Kidney (tissue), 14 donors: ENCODE data around the gene NECAP2. TPM values are rescaled to one million over a fixed set of nuclear protein-coding genes. Genes with fewer than 3 reads are reported as not detected.

Source experiments
- DNase-seq, 5 donors: peaks; one replicate each; pipeline ENCODE4 v3.0.0-alpha.2; 2013 to 2020
- FAIRE-seq: peaks from 2 replicates; lab custom pipeline; 2012; peaks lifted over from hg19 to GRCh38; lab: Jason Lieb, UNC
- H3K27ac ChIP-seq, 2 donors: one replicate each; pipeline ENCODE4 v1.7.0; 2013; ENCODE audit warnings: low read depth in 2 of 2, low read length in 2 of 2, inconsistent platforms in 1 of 2
- H3K27me3 ChIP-seq: one replicate; pipeline ENCODE4 v1.7.1; 2013; ENCODE audit warnings: low read length, inconsistent platforms; ENCODE audit not compliant: control insufficient read depth, insufficient read depth
- H3K36me3 ChIP-seq, 3 donors: one replicate each; pipeline versions ENCODE4 v1.7.0 to v1.7.1; 2013; ENCODE audit warnings: low read length in 3 of 3, control low read depth in 1 of 3, inconsistent platforms in 1 of 3; ENCODE audit not compliant: insufficient read depth in 3 of 3, control insufficient read depth in 2 of 3
- H3K4me1 ChIP-seq, 3 donors: one replicate each; pipeline versions ENCODE4 v1.7.0 to v1.7.1; 2013; ENCODE audit warnings: low read length in 3 of 3, inconsistent platforms in 1 of 3, low read depth in 1 of 3; ENCODE audit not compliant: control insufficient read depth in 2 of 3, insufficient read depth in 2 of 3
- H3K4me3 ChIP-seq, 3 donors: one replicate each; pipeline versions ENCODE4 v1.7.0 to v1.8.1; 2013; ENCODE audit warnings: low read length in 3 of 3, control low read depth in 1 of 3, inconsistent platforms in 1 of 3
- H3K9ac ChIP-seq, 3 donors: one replicate each; pipeline versions ENCODE4 v1.7.0 to v1.7.1; 2013; ENCODE audit warnings: low read length in 3 of 3, control low read depth in 1 of 3, inconsistent platforms in 1 of 3
- H3K9me3 ChIP-seq, 3 donors: one replicate each; pipeline versions ENCODE4 v1.7.0 to v1.7.1; 2013; ENCODE audit warnings: low read length in 3 of 3, control low read depth in 1 of 3, inconsistent platforms in 1 of 3; ENCODE audit not compliant: control insufficient read depth in 2 of 3, insufficient read depth in 1 of 3
- CTCF ChIP-seq: IDR thresholded peaks from 3 replicates; pipeline ENCODE4 v1.5.1; 2012; ENCODE audit warnings: mild to moderate bottlenecking, moderate library complexity, borderline replicate concordance; ENCODE audit not compliant: insufficient read depth; ENCODE audit errors: extremely low read depth
- intact Hi-C: fragments of 100-400 bp; cut with DNase I; formaldehyde crosslinking; loops from one replicate; pipeline ENCODE4 v1.11.1; 2022
- polyA plus RNA-seq: library from polyadenylated mRNA; stranded (reverse); fragments of 350-450 nt; fragmentation: Illumina TruSeq; extraction: RNeasy Lipid Tissue Mini Kit (QIAGEN cat#74804); gene quantifications from one replicate; pipeline ENCODE4 v1.2.3, GENCODE V29; 2014; ENCODE audit warnings: low read depth, low replicate concordance; ENCODE audit not compliant: insufficient read depth
- total RNA-seq: library from RNA; stranded (reverse); fragmentation: NEBNext Ultra II Directional; extraction: Animal tissue kit (Norgen Biotek cat#: 25700); gene quantifications from one replicate; pipeline ENCODE4 v1.2.1, GENCODE V29; 2021
- donor health status: control.
- donor health status: control.
- donor health status: control.
- donor health status: control.
- donor health status: control.
- donor health status: DM: yes; HTN: yes; CAD: no.
- donor health status: Normal renal cell carcinoma (clear cell type).

NECAP2 gene
- total and polyA plus RNA-seq, 2 donors from 2014 or later = 49.9 to 57.4 TPM

- DNase-seq (no peak), FAIRE-seq (no peak)
- Histone ChIP-seq H3K27me3 (no peaks in the 10 kb centered on the region), H3K9ac (no peak overlapping the region), H3K9me3 (no peaks in the 10 kb centered on the region), H3K4me1 (peaks cover 0 to 6% (median 0%) of the 10 kb centered on the region in 3 donors), H3K36me3 (peaks cover 14 to 37% (median 37%) of the 10 kb centered on the region in 3 donors), H3K27ac (no peak overlapping the region), H3K4me3 (no peak overlapping the region)
- intact Hi-C loops = no loop called here
- TF ChIP-seq CTCF = no peak
Measured at GRCh38 chr1:16447641-16448040, 7.1 kb downstream of the NECAP2 start.

- Histone ChIP-seq H3K9me3 (no peaks in the 10 kb centered on the region), H3K27ac (no peak overlapping the region), H3K27me3 (no peaks in the 10 kb centered on the region), H3K4me3 (no peak overlapping the region), H3K9ac (no peak overlapping the region), H3K4me1 (no peaks in the 10 kb centered on the region), H3K36me3 (peaks cover 14 to 34% (median 32%) of the 10 kb centered on the region in 3 donors)
- intact Hi-C loops = no loop called here
- no peak for FAIRE-seq
- DNase-seq = no peak
- TF ChIP-seq CTCF = no peak
Measured at GRCh38 chr1:16449065-16449464, 8.5 kb downstream of the NECAP2 start.

- Histone ChIP-seq H3K9ac (no peak overlapping the region), H3K4me1 (no peaks in the 10 kb centered on the region), H3K27me3 (no peaks in the 10 kb centered on the region), H3K27ac (no peak overlapping the region), H3K36me3 (peaks cover 14 to 34% (median 32%) of the 10 kb centered on the region in 3 donors), H3K9me3 (no peaks in the 10 kb centered on the region), H3K4me3 (no peak overlapping the region)
- no peak for TF ChIP-seq CTCF
- intact Hi-C loops = no loop called here
- DNase-seq (no peak), FAIRE-seq (no peak)
Measured at GRCh38 chr1:16449666-16450065, 9.1 kb downstream of the NECAP2 start.

GRCh38 chr1:16450863-16451481, 10.4 kb downstream of the NECAP2 start:
- no peaks in the 10 kb centered on the region for H3K4me1 ChIP-seq
- intact Hi-C loops = no loop called here
- no peak overlapping the region for H3K9ac ChIP-seq
- FAIRE-seq (no peak), DNase-seq (no peak)
- H3K36me3 ChIP-seq = peaks cover 12 to 39% (median 34%) of the 10 kb centered on the region in 3 donors
- no peaks in the 10 kb centered on the region for H3K9me3 ChIP-seq
- H3K27me3 ChIP-seq = no peaks in the 10 kb centered on the region
- TF ChIP-seq CTCF = no peak
- no peak overlapping the region for H3K4me3 ChIP-seq
- H3K27ac ChIP-seq = no peak overlapping the region
